GM18861 (cell line): ENCODE results near the gene MMS19.
"Not testable (repeated sequence)": the region's sequence is repeated elsewhere in the genome, so short reads cannot be mapped to it uniquely, and the experiment has no call there.

Source experiments
- ATAC-seq: cut with Tn5 transposase; IDR thresholded peaks from one replicate; pipeline ENCODE4 v1.9.1; 2021; ENCODE audit not compliant: unreplicated experiment

MMS19 gene

GRCh38 chr10:97427571-97428179 is 70.5 kb downstream of the MMS19 start:
- no peak for ATAC-seq

GRCh38 chr10:97426776-97427570 is 71.2 kb downstream of the MMS19 start:
- no peak for ATAC-seq

GRCh38 chr10:97425964-97426775 is 72.1 kb downstream of the MMS19 start, which contains the start of gene PGAM1:
TSS of gene PGAM1 (plus strand) at chr10:97426191. CDS start at chr10:97426308, 117 bp downstream.
- peak; percentile 76 for ATAC-seq

- not testable (repeated sequence) for ATAC-seq
Observed at GRCh38 chr10:97423757-97424098, 74.5 kb downstream of the MMS19 start.

- no peak for ATAC-seq
Observed at GRCh38 chr10:97416565-97416964, 81.7 kb downstream of the MMS19 start.

- no peak for ATAC-seq
Observed at GRCh38 chr10:97412891-97413304, 85.3 kb downstream of the MMS19 start.

GRCh38 chr10:97411406-97411805 is 86.8 kb downstream of the MMS19 start:
- ATAC-seq = no peak

- ATAC-seq = no peak
Observed at GRCh38 chr10:97408496-97408992, 89.7 kb downstream of the MMS19 start.
